ENCODE measurements around the gene APBB3. TPM values are rescaled to one million over a fixed set of nuclear protein-coding genes. Genes with fewer than 3 reads are reported as not detected.
"Not testable (repeated sequence)": the region's sequence is repeated elsewhere in the genome, so short reads cannot be mapped to it uniquely, and the experiment has no call there.

The APBB3 gene
- total RNA-seq, 2 experiments from 2014 or later = 24.9 TPM

DNA sequence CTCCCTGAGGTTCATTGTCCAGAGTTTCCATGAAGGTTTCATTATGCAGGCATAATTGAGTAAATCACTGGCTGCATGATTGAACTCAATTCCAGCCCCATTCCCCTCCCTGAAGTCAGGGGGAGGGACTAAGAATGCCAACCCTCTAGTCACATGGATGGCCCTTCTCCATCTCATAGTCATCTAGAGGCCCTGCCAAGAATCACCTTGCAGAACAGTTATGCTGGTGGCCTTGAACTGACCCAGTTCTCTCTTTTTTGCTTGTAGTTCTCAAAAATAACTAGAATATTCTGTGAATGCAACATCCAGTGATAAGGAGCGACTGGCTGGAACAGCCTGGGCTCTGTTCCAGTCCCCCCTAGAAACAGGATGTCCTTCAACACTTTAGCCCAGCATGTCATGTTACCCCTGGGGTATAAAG, 31.9 kb upstream of the APBB3 start:
- DNase-seq = no peak
- ChIA-PET CTCF (no interaction called here), POLR2A (interaction anchor here (0.8 kb wide), 1 partner anchor 26 kb away, joined by 3 read pairs; no protein-coding TSS in a partner anchor)
- intact Hi-C loops (cut with micrococcal nuclease) = no loop called here
- Mint-ChIP-seq H3K9me3 (no peaks in the 10 kb centered on the region), H3K27ac (no peak overlapping the region), H3K4me1 (ENCODE audit: low read depth) (peaks cover 4% of the 10 kb centered on the region), H3K4me3 (no peak overlapping the region), H3K27me3 (peaks cover 2% of the 10 kb centered on the region), H3K36me3 (ENCODE audit: low read depth) (no peaks in the 10 kb centered on the region)
- no peak for ATAC-seq
- TF ChIP-seq, protein P1, sequence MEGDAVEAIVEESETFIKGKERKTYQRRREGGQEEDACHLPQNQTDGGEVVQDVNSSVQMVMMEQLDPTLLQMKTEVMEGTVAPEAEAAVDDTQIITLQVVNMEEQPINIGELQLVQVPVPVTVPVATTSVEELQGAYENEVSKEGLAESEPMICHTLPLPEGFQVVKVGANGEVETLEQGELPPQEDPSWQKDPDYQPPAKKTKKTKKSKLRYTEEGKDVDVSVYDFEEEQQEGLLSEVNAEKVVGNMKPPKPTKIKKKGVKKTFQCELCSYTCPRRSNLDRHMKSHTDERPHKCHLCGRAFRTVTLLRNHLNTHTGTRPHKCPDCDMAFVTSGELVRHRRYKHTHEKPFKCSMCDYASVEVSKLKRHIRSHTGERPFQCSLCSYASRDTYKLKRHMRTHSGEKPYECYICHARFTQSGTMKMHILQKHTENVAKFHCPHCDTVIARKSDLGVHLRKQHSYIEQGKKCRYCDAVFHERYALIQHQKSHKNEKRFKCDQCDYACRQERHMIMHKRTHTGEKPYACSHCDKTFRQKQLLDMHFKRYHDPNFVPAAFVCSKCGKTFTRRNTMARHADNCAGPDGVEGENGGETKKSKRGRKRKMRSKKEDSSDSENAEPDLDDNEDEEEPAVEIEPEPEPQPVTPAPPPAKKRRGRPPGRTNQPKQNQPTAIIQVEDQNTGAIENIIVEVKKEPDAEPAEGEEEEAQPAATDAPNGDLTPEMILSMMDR (IDR thresholded peaks at IDR 0.05) = no peak

DNA sequence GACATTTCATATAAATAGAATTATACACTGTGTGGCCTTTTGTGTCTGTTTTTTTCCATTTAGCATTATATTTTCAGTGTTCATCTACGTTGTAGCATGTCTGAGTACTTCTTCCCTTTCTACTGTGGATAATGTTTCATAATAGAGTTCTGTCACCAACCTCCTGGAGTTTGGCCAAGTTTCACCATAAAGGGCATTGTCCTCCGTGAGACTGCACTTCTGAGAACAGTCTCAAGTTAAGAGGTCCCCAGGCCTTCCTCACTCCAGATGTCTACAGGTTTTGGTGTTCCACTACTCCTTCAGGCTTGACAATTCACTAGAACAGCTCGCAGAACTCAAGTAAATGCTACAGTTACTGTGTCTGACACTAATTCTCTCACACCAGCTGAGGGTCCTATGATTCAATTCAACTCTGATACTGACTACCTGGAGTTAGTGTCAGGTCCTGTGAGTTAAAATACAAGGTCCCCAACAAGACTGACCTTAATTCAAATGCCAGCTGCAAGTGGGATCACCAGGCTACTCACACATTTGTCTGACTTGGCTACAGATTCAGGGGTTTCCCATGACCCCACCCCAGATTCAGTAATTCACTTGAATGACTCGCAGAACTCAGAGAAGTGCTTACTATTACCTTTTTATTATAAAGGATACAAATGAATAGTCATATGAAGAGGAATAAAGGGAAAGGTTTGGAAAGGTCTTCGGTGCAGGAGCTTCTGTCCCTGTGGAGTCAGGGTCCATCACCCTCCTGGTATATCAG, 31.3 kb upstream of the APBB3 start:
- ChIA-PET POLR2A (interaction anchor here (1.2 kb wide), 1 partner anchor 19 kb away, joined by 5 read pairs; no protein-coding TSS in a partner anchor), CTCF (no interaction called here)
- H3K4me1 Mint-ChIP-seq (ENCODE audit: low read depth) = peaks cover 4% of the 10 kb centered on the region

DNA sequence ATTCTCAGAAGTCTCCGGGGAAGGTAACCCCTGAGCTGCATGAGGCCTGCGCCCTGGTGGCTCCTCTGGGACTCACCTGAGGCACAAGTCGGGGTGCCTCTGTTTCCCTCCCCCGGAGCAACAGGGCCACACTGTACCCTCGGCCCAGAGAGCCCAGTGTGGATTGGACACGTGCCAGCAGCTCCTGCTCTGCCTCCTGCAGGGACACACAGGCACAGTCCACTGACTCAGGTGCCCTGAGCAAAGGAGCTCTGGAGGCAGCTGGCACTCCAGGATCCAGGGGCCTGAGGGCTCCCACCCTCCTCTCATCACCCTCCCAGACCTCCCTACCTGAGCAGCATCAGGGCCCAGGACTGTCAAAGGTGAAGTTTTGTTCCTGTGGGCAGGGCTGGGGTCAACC, 29.8 kb upstream of the APBB3 start:
- Mint-ChIP-seq H3K36me3 (ENCODE audit: low read depth) (no peaks in the 10 kb centered on the region), H3K27ac (no peak overlapping the region), H3K4me3 (no peak overlapping the region), H3K4me1 (ENCODE audit: low read depth) (peaks cover 4% of the 10 kb centered on the region), H3K27me3 (peaks cover 2% of the 10 kb centered on the region), H3K9me3 (no peaks in the 10 kb centered on the region)
- CTCF ChIA-PET = interaction anchor here (0.6 kb wide), 1 partner anchor 58 kb away, joined by 3 read pairs; no protein-coding TSS in a partner anchor
- ATAC-seq (no peak), DNase-seq (no peak)
- TF ChIP-seq, protein P1 (IDR thresholded peaks at IDR 0.05) = no peak
- intact Hi-C loops (cut with micrococcal nuclease) = no loop called here
- POLR2A ChIA-PET = no interaction called here

More for the DNA sequence above, 31.3 kb upstream of the APBB3 start:
- Mint-ChIP-seq H3K27ac (no peak overlapping the region), H3K27me3 (peaks cover 2% of the 10 kb centered on the region), H3K4me3 (no peak overlapping the region), H3K9me3 (no peaks in the 10 kb centered on the region), H3K36me3 (ENCODE audit: low read depth) (no peaks in the 10 kb centered on the region)
- intact Hi-C loops (cut with micrococcal nuclease) = no loop called here
- no peak for DNase-seq
- ATAC-seq = no peak
- TF ChIP-seq, protein P1 (IDR thresholded peaks at IDR 0.05) = no peak

DNA sequence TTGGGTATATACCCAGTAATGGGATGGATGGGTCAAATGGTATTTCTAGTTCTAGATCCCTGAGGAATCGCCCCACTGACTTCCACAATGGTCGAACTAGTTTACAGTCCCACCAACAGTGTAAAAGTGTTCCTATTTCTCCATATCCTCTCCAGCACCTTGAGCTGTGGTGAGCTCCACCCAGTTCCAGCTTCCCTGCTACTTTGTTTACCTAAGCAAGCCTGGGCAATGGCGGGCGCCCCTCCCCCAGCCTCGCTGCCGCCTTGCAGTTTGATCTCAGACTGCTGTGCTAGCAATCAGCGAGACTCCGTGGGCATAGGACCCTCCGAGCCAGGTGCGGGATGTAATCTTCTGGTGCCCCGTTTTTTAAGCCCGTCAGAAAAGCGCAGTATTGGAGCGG, 28.7 kb upstream of the APBB3 start:
- H3K4me1 Mint-ChIP-seq (ENCODE audit: low read depth); H3K9me3 Mint-ChIP-seq; ATAC-seq; intact Hi-C loops (cut with micrococcal nuclease); H3K36me3 Mint-ChIP-seq (ENCODE audit: low read depth); POLR2A ChIA-PET; H3K4me3 Mint-ChIP-seq; H3K27me3 Mint-ChIP-seq; DNase-seq; H3K27ac Mint-ChIP-seq; CTCF ChIA-PET: not testable (repeated sequence)

DNA sequence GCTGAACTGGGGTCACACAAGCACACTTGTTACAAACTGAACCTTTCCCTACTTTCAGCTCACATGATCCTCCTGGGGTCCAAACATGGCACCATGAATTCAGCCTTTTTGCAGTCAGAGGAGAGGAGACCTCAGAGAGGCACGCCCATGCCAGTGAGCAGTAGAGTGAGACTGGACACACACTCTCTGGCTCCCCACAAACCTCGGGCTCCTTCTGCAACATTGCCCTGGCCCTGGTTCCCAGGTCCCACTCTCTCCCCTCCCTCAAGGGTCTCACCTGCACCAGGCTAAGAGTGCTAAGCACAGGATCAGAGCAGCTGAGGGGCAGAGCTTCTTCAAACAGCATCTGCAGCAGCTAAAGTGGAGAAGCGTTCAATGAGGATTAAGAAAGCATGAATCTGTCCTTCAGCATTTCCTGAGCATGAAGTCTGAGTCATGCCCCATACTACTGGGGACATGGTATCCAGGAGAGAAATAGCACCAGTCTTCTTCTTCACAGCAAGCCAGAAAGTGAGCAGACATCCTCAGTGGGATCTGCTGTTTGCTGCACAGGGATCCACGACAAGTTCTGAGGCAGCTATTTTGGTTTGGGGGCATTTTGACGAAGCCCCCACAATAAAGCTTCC, 27.5 kb upstream of the APBB3 start:
- TF ChIP-seq, protein P1 (IDR thresholded peaks at IDR 0.05) = no peak
- no peak for DNase-seq
- H3K9me3 Mint-ChIP-seq = no peaks in the 10 kb centered on the region
- intact Hi-C loops (cut with micrococcal nuclease) = no loop called here
- H3K27ac Mint-ChIP-seq = no peak overlapping the region
- peaks cover 2% of the 10 kb centered on the region for H3K27me3 Mint-ChIP-seq
- peaks cover 4% of the 10 kb centered on the region for H3K4me1 Mint-ChIP-seq (ENCODE audit: low read depth)
- no peak for ATAC-seq
- CTCF ChIA-PET = no interaction called here
- POLR2A ChIA-PET = interaction anchor here (1.3 kb wide), 1 partner anchor 99 kb away, joined by 3 read pairs; the partner anchor contains the start of genes HARS1 and HARS2
- H3K36me3 Mint-ChIP-seq (ENCODE audit: low read depth) = no peaks in the 10 kb centered on the region
- no peak overlapping the region for H3K4me3 Mint-ChIP-seq
